GM12891 (cell line): Measurements from ENCODE around the gene C7.

Source experiments
- PAX5 ChIP-seq: IDR thresholded peaks from 2 replicates; pipeline ENCODE4 v1.6.1; 2011; ENCODE audit warnings: low read length, moderate library complexity, mild to moderate bottlenecking; ENCODE audit not compliant: insufficient read depth, severe bottlenecking
- POLR2A ChIP-seq: IDR thresholded peaks from 2 replicates; pipeline ENCODE4 v1.6.1; 2011; ENCODE audit warnings: low read depth, low read length, control low read depth
- POLR2AphosphoS5 ChIP-seq: IDR thresholded peaks from 2 replicates; pipeline ENCODE4 v1.6.1; 2011; ENCODE audit warnings: low read depth, low read length, control low read depth
- POU2F2 ChIP-seq: IDR thresholded peaks from 2 replicates; pipeline ENCODE4 v1.6.1; 2011; ENCODE audit warnings: low read depth, mild to moderate bottlenecking, control low read depth, low read length, moderate library complexity
- SPI1 ChIP-seq: IDR thresholded peaks from 2 replicates; pipeline ENCODE4 v1.6.1; 2011; ENCODE audit warnings: low read depth, low read length, control low read depth
- TAF1 ChIP-seq: IDR thresholded peaks from 2 replicates; pipeline ENCODE4 v1.6.1; 2011; ENCODE audit warnings: low read depth, low read length, control low read depth

DNA sequence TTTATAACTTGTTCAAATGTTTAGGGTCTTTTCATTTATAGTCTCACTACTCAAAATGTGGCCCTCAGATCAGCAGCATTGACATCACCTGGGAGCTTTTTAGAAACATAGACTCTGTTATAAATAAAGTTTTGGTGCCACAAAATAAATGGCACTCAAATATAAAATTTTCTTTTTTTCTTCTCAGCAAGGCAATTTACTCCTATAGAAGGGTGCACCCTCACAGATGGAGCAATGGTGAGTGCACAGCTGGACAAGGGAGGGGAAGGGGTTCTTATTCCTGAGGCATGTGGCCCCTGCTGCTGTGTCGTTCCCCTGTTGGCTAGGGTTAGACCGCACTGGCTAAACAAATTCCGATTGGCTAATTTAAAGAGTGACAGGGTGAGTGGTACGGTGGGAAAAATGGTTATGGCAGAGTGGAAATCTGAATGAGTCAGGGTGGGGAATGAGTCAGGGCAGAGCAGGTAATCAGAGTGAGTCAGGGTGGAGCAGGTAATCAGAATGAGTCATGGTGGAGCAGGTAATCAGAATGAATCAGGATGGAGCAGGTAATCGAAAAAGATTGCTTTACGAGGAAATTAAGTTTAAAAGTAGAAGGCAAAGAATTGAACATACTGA lies 31.8 kb upstream of the C7 start:
- TF ChIP-seq POLR2AphosphoS5 (no peak), POLR2A (no peak), TAF1 (no peak), PAX5 (no peak), SPI1 (no peak), POU2F2 (no peak)
